Measurements from ENCODE around the gene FAM83E.
"Not testable (repeated sequence)": the region's sequence is repeated elsewhere in the genome, so short reads cannot be mapped to it uniquely, and the experiment has no call there.

FAM83E gene

GRCh38 chr19:48658483-48658882 lies 43.6 kb upstream of the FAM83E start:
- DNase-seq (ENCODE audit: insufficient read length, low spot score), result no peak
- no peak for FAIRE-seq
- no peak for TF ChIP-seq CTCF (IDR thresholded peaks at IDR 0.05; ENCODE audit: insufficient read depth, missing control alignments)

- DNase-seq (ENCODE audit: insufficient read length, low spot score); FAIRE-seq: not testable (repeated sequence)
These were observed 43.0 kb upstream of the FAM83E start for GRCh38 chr19:48657828-48658227.

- no peak for TF ChIP-seq CTCF (IDR thresholded peaks at IDR 0.05; ENCODE audit: insufficient read depth, missing control alignments)
- FAIRE-seq (no peak), DNase-seq (ENCODE audit: insufficient read length, low spot score) (no peak)
These were observed 42.1 kb upstream of the FAM83E start for GRCh38 chr19:48656840-48657474.

GRCh38 chr19:48654299-48655059 lies 39.6 kb upstream of the FAM83E start:
- TF ChIP-seq CTCF (IDR thresholded peaks at IDR 0.05; ENCODE audit: insufficient read depth, missing control alignments), result no peak
- FAIRE-seq (no peak), DNase-seq (ENCODE audit: insufficient read length, low spot score) (no peak)

- FAIRE-seq, result no peak
- TF ChIP-seq CTCF (IDR thresholded peaks at IDR 0.05; ENCODE audit: insufficient read depth, missing control alignments), result no peak
- no peak for DNase-seq (ENCODE audit: insufficient read length, low spot score)
These were observed 36.8 kb upstream of the FAM83E start for GRCh38 chr19:48651683-48652048.

GRCh38 chr19:48650974-48651682 lies 36.3 kb upstream of the FAM83E start:
- no peak for TF ChIP-seq CTCF (IDR thresholded peaks at IDR 0.05; ENCODE audit: insufficient read depth, missing control alignments)
- DNase-seq (ENCODE audit: insufficient read length, low spot score), result no peak
- no peak for FAIRE-seq

GRCh38 chr19:48648134-48648533 lies 33.3 kb upstream of the FAM83E start:
- FAIRE-seq (no peak), DNase-seq (ENCODE audit: insufficient read length, low spot score) (no peak)
- no peak for TF ChIP-seq CTCF (IDR thresholded peaks at IDR 0.05; ENCODE audit: insufficient read depth, missing control alignments)

Data from D721Med (cell line).